ENCODE results near the gene FBXO42.

The FBXO42 gene

GRCh38 chr1:16249596-16250241 is 102.6 kb downstream of the FBXO42 start:
- no peak for TF ChIP-seq GATA2 (IDR thresholded peaks at IDR 0.05; ENCODE audit: low read depth, low read length)

- TF ChIP-seq GATA2 (IDR thresholded peaks at IDR 0.05; ENCODE audit: low read depth, low read length) (peak; percentile 70), GATA3 (IDR thresholded peaks at IDR 0.05; ENCODE audit: low read depth, low read length) (no peak)
Measured at GRCh38 chr1:16248603-16249516, 103.4 kb downstream of the FBXO42 start.

- no peak for TF ChIP-seq GATA2 (IDR thresholded peaks at IDR 0.05; ENCODE audit: low read depth, low read length)
- no peak for TF ChIP-seq GATA3 (IDR thresholded peaks at IDR 0.05; ENCODE audit: low read depth, low read length)
Measured at GRCh38 chr1:16248007-16248436, 104.3 kb downstream of the FBXO42 start.

GRCh38 chr1:16247441-16247840 is 104.8 kb downstream of the FBXO42 start:
- TF ChIP-seq GATA3 (IDR thresholded peaks at IDR 0.05; ENCODE audit: low read depth, low read length) (no peak), GATA2 (IDR thresholded peaks at IDR 0.05; ENCODE audit: low read depth, low read length) (no peak)

GRCh38 chr1:16246961-16247360 is 105.3 kb downstream of the FBXO42 start:
- TF ChIP-seq GATA3 (IDR thresholded peaks at IDR 0.05; ENCODE audit: low read depth, low read length) (no peak), GATA2 (IDR thresholded peaks at IDR 0.05; ENCODE audit: low read depth, low read length) (no peak)

- TF ChIP-seq GATA2 (IDR thresholded peaks at IDR 0.05; ENCODE audit: low read depth, low read length) (no peak), GATA3 (IDR thresholded peaks at IDR 0.05; ENCODE audit: low read depth, low read length) (no peak)
Measured at GRCh38 chr1:16245476-16246196, 106.6 kb downstream of the FBXO42 start.

- no peak for TF ChIP-seq GATA3 (IDR thresholded peaks at IDR 0.05; ENCODE audit: low read depth, low read length)
- no peak for TF ChIP-seq GATA2 (IDR thresholded peaks at IDR 0.05; ENCODE audit: low read depth, low read length)
Measured at GRCh38 chr1:16244650-16245285, 107.5 kb downstream of the FBXO42 start.

- no peak for TF ChIP-seq GATA3 (IDR thresholded peaks at IDR 0.05; ENCODE audit: low read depth, low read length)
- TF ChIP-seq GATA2 (IDR thresholded peaks at IDR 0.05; ENCODE audit: low read depth, low read length), result no peak
Measured at GRCh38 chr1:16243936-16244649, 108.2 kb downstream of the FBXO42 start.

- TF ChIP-seq GATA3 (IDR thresholded peaks at IDR 0.05; ENCODE audit: low read depth, low read length) (no peak), GATA2 (IDR thresholded peaks at IDR 0.05; ENCODE audit: low read depth, low read length) (no peak)
Measured at GRCh38 chr1:16243215-16243610, 109.1 kb downstream of the FBXO42 start.

- TF ChIP-seq GATA2 (IDR thresholded peaks at IDR 0.05; ENCODE audit: low read depth, low read length) (no peak), GATA3 (IDR thresholded peaks at IDR 0.05; ENCODE audit: low read depth, low read length) (no peak)
Measured at GRCh38 chr1:16242556-16243214, 109.6 kb downstream of the FBXO42 start.

- TF ChIP-seq GATA3 (IDR thresholded peaks at IDR 0.05; ENCODE audit: low read depth, low read length) (no peak), GATA2 (IDR thresholded peaks at IDR 0.05; ENCODE audit: low read depth, low read length) (no peak)
Measured at GRCh38 chr1:16241221-16241708, 111.0 kb downstream of the FBXO42 start.

- TF ChIP-seq GATA2 (IDR thresholded peaks at IDR 0.05; ENCODE audit: low read depth, low read length) (no peak), GATA3 (IDR thresholded peaks at IDR 0.05; ENCODE audit: low read depth, low read length) (no peak)
Measured at GRCh38 chr1:16239972-16240491, 112.2 kb downstream of the FBXO42 start.
